GM12891 (cell line): Measurements from ENCODE around the gene PRKCA.

Source experiments
- DNase-seq: peaks from one replicate; pipeline ENCODE4 v3.0.0; 2011; ENCODE audit warnings: low spot score; ENCODE audit not compliant: insufficient read length
- FAIRE-seq: peaks from 2 replicates; lab custom pipeline; 2011; peaks lifted over from hg19 to GRCh38; lab: Jason Lieb, UNC
- PAX5 ChIP-seq: IDR thresholded peaks from 2 replicates; pipeline ENCODE4 v1.6.1; 2011; ENCODE audit warnings: low read length, moderate library complexity, mild to moderate bottlenecking; ENCODE audit not compliant: insufficient read depth, severe bottlenecking
- POLR2A ChIP-seq: IDR thresholded peaks from 2 replicates; pipeline ENCODE4 v1.6.1; 2011; ENCODE audit warnings: low read depth, low read length, control low read depth
- POLR2AphosphoS5 ChIP-seq: IDR thresholded peaks from 2 replicates; pipeline ENCODE4 v1.6.1; 2011; ENCODE audit warnings: low read depth, low read length, control low read depth
- POU2F2 ChIP-seq: IDR thresholded peaks from 2 replicates; pipeline ENCODE4 v1.6.1; 2011; ENCODE audit warnings: low read depth, mild to moderate bottlenecking, control low read depth, low read length, moderate library complexity
- SPI1 ChIP-seq: IDR thresholded peaks from 2 replicates; pipeline ENCODE4 v1.6.1; 2011; ENCODE audit warnings: low read depth, low read length, control low read depth
- TAF1 ChIP-seq: IDR thresholded peaks from 2 replicates; pipeline ENCODE4 v1.6.1; 2011; ENCODE audit warnings: low read depth, low read length, control low read depth

Gene PRKCA

DNA sequence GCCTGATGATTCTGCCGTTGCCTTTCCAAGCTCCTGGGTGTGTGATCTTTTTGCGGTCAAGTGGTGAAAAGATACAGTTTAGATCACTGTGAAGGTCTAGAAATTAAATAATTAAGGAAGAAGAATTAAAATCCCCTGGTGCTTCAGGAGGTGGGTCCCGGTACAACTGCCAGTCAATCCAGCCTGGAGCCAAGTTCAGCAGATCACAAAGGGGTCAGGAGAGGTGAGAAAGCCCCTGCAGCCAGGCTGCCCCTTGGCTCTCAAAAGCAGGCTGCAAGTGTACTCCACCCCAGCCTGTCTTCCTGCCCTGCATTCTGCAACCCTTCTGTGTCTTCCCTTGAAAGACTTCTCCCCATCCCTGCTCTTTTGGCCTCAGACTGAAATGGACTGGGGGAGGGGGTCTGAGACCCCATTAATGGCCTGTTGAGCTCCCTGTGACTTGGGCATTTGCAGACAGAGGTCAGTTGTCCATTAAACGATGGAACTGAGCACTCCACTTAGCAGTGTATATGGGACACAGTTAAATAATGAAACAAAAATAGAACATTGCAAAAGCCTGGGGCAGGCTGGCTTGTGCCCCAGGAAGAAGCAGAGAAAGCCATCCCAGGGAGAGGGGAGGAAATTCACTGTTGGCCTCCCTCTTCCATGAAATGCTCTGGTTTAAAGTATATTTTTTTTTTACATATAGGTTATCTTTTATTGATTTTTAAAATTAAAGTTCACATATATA, 547.6 kb downstream of the PRKCA start:
- TF ChIP-seq POU2F2 (no peak), POLR2AphosphoS5 (no peak), PAX5 (no peak), SPI1 (no peak), POLR2A (no peak), TAF1 (no peak)
- DNase-seq (no peak), FAIRE-seq (no peak)

DNA sequence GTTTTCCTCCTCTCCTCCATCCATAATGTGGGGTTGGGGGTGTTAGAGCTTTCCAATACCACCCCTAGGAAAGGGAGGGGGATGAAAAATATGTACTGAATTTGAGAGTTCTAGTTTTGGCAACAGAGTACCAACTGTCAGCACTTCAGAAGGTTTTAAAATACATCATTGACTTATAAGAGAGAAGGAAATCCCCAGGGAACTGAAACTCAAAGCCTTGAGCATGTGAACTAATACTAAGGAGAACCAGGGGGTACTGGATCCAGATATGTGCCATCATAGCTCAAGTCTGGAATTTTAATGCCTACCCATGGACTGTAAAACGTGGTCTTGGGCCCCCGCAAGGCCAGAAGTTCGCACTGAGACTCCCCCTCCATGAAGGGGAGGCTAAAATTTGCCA, 548.3 kb downstream of the PRKCA start:
- FAIRE-seq (no peak), DNase-seq (no peak)
- TF ChIP-seq SPI1 (peak; percentile 56; the same call in 1 of the 2 replicates), TAF1 (no peak)

DNA sequence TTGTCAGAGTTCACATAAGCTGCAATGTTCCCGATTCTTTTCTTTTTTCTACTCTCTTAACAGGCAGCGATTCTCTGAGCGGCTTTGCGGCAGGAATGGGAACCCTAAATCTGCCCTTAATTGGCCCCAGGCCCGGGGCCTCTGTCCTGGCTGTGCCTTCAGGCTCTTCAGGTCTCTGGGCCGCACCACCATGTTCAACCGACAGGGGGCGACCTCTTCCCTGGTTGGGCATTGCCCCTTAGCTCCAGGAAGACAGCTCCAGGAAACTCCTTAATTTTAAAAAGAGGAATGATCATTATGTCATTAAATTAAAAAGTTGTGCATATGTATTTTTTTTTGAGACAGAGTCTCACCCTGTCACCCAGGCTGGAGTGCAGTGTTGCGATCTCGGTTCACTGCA, 552.8 kb downstream of the PRKCA start:
- TF ChIP-seq POLR2A, result no peak
- no peak for TF ChIP-seq PAX5
- no peak for TF ChIP-seq SPI1
- TF ChIP-seq TAF1, result no peak
- no peak for TF ChIP-seq POLR2AphosphoS5
- FAIRE-seq (no peak), DNase-seq (no peak)

DNA sequence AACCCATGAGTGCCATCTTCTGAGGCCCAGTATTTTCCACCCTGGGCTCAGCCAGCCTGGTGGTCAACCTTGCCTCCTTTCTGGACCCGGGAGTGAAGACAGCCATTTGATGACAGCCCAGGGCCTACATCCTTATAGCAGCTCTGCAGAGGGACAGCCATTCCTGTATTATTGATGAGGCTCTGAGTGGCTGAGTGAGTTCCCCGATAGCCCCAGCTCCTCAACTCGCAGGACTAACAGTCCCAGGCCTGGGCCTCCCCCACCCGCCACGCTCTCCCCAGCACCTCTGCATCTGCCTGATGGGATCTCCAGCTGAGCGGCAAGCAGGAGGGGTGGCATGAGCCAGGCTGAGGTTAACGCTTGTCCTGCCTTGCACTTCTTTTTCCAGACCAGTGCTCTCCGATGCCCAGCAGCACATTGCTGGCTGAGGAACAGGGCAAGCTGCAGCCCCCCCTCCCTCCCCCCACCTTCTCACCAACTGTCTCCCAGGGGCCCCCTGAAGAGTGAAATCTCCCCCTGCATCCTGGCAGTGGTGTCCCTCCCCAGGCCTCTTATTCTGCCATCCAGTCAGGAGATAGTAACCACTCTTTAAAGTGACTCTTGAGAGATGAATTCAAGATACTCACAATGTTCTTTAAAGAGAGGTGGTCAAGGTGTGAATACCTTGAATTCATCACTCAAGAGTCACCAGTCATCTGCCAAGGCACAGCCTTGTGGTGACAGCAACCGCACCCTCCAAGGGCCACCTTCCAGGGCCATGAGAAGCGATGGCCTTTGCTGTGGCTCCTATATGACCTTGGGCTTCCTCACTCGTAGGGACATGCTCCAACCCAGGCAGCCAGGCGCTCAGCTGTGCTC, 556.0 kb downstream of the PRKCA start:
- no peak for DNase-seq
- FAIRE-seq, result no peak
- TF ChIP-seq POLR2A (no peak), POLR2AphosphoS5 (no peak), PAX5 (no peak), POU2F2 (no peak), TAF1 (no peak), SPI1 (no peak)

DNA sequence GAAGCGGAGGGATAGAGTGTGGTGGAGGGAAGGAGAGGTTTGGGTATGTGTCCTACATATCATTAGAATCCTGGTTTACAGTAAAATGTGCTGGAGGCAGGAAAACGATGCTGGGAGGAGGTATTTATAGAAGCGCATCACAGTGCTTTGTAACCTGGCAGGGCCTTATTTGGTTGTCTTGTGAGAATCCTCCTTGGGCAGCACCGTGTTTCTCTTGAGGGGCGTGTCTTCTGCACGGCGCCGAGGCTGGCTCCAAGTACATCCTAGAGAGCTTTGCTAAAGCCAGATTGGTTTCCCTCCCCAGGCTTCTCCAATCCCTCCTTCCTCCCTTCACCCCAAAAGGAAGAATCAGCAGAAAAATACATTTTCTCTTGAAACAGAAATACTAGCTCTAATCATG, 556.9 kb downstream of the PRKCA start:
- FAIRE-seq (no peak), DNase-seq (no peak)
- TF ChIP-seq TAF1, result no peak

DNA sequence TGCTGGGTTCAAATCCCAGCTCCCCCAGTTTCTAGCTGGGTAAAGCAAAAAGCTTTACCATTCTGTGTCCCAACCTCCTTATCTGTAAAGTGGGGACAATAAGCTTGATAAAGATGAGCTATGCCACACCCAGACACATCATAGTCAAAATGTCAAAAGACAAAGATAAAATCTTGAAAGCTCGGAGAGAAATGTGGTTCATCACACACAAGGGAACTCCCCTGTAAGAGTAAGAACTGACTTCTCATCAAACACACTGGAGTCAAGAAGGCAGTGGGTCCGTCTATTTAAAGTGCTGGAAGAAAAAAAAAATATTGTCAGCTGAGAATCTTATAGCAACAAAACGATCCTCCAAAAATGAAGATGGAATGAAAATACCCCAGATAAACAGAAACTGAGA, 557.8 kb downstream of the PRKCA start:
- FAIRE-seq, result no peak
- no peak for DNase-seq
- no peak for TF ChIP-seq PAX5
- TF ChIP-seq POLR2AphosphoS5, result no peak
- TF ChIP-seq POLR2A, result no peak
- no peak for TF ChIP-seq SPI1
- no peak for TF ChIP-seq POU2F2
- TF ChIP-seq TAF1, result no peak
